Measurements from ENCODE around the gene MAML3. TPM values are rescaled to one million over a fixed set of nuclear protein-coding genes. Genes with fewer than 3 reads are reported as not detected.
"Not testable (repeated sequence)": the region's sequence is repeated elsewhere in the genome, so short reads cannot be mapped to it uniquely, and the experiment has no call there.

The MAML3 gene
- total RNA-seq, 2 experiments from 2014 or later, result 4.0 to 4.1 TPM

DNA sequence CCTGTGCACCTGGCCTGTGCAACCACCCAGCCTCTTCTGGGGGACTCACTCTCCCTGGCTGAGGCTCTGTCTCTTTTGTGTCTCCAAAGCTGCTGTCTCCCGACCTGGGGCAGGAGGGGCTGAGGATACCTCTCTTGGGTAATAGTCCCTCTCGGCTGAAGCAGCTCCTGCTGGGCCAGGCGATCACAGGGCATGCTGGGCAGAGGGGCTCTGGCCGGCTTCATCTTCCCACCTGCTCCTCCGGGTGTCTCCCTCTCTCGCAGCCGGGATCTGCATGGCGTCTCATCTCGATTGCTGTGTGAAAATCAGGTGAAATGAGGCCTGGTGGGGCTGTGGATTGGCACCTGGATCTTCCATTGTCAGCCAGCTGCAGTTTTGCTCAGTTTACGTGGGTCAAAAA is 435.2 kb downstream of the MAML3 start:
- no peaks in the 10 kb centered on the region for H3K36me3 Mint-ChIP-seq (ENCODE audit: low read depth)
- H3K27ac Mint-ChIP-seq, result no peak overlapping the region
- DNase-seq, result no peak
- ATAC-seq, result no peak
- no peaks in the 10 kb centered on the region for H3K9me3 Mint-ChIP-seq (ENCODE audit: insufficient read depth)
- H3K4me1 Mint-ChIP-seq (ENCODE audit: low read depth), result no peaks in the 10 kb centered on the region
- no peaks in the 10 kb centered on the region for H3K27me3 Mint-ChIP-seq (ENCODE audit: low read depth)
- H3K4me3 Mint-ChIP-seq, result no peak overlapping the region
- POLR2A ChIA-PET, result interaction anchor here (0.6 kb wide), 1 partner anchor 189 kb away, joined by 3 read pairs; no protein-coding TSS in a partner anchor
- CTCF ChIA-PET, result no interaction called here

DNA sequence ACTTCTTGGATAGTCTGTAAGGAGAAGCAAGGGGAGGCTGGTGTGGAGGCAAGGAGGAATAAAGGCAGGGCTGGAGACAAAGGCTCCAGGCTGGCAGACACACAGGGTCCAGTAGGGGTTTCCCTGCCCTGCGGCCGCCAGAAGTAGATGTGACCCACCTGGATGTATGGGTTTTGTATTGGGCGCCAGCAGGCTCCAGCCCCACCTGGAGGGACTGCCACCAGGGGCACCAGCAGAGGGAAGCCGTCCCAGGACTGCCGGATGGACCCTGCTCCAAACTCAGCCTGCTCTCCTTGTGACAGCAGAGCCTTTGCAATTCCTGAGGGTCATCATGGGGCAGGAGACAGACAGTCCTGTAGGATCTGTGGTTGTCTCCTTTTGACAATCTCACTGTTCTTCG is 435.6 kb downstream of the MAML3 start:
- ATAC-seq (no peak), DNase-seq (no peak)
- Mint-ChIP-seq H3K4me1 (ENCODE audit: low read depth) (no peaks in the 10 kb centered on the region), H3K9me3 (ENCODE audit: insufficient read depth) (no peaks in the 10 kb centered on the region), H3K4me3 (no peak overlapping the region), H3K27ac (no peak overlapping the region), H3K36me3 (ENCODE audit: low read depth) (no peaks in the 10 kb centered on the region), H3K27me3 (ENCODE audit: low read depth) (no peaks in the 10 kb centered on the region)
- POLR2A ChIA-PET, result no interaction called here
- CTCF ChIA-PET, result no interaction called here

DNA sequence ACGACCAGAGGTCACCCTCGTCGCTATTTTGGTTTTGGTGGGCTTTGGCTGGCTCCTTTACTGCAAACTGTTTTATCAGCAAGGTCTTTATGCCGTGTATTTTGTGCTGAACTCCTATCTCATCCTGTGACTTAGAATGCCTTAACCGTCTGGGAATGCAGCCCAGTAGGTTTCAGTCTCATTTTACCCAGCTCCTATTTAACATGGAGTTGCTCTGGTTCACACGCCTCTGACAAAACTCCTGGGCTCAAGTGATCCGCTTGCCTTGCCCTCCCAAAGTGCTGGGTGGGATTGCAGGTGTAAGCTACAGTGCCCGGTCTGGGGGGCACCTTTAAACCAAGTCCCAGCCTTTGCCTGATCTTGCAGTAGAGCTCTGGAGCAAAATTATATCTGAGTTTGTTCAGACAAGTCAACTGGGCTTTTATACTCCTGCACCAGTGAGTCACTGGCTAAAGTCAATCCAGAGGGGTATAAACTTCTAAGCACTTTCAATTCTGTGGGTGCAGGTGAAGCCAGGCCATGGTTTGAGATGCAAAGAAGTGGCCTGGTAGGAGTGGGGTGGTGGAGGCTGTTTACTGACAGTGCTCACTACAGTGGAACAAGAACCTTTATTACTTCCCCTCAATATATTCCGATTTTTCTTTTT is 438.1 kb downstream of the MAML3 start:
- Mint-ChIP-seq H3K27ac (no peak overlapping the region), H3K4me3 (no peak overlapping the region), H3K9me3 (ENCODE audit: insufficient read depth) (no peaks in the 10 kb centered on the region), H3K36me3 (ENCODE audit: low read depth) (no peaks in the 10 kb centered on the region), H3K27me3 (ENCODE audit: low read depth) (no peaks in the 10 kb centered on the region), H3K4me1 (ENCODE audit: low read depth) (no peaks in the 10 kb centered on the region)
- ChIA-PET CTCF (no interaction called here), POLR2A (no interaction called here)
- no peak for ATAC-seq
- no peak for DNase-seq

DNA sequence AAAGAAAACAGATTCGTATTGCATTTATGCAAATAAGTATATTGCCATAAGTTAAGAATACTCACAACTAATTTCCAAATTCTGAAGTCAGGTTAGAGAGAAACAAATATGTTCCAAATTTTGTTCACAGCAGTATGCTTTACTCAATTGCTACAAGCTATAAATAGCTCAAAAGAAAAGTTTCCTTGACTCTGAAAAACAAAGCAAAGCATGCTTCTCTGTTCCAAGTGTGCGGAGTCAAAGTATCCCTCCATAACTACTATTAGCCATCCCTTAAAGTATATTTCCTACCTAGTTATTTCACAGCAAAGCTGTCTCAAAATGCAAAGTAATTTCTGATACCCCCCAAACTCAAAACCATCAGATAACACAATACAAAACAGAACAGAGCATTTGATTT is 441.1 kb downstream of the MAML3 start:
- POLR2A ChIA-PET, result no interaction called here
- CTCF ChIA-PET, result interaction anchor here (1.3 to 1.7 kb wide), 2 partner anchors 10 to 14 kb away, joined by 4 to 5 read pairs; no protein-coding TSS in a partner anchor
- H3K27me3 Mint-ChIP-seq (ENCODE audit: low read depth), result no peaks in the 10 kb centered on the region
- no peaks in the 10 kb centered on the region for H3K9me3 Mint-ChIP-seq (ENCODE audit: insufficient read depth)
- no peak overlapping the region for H3K4me3 Mint-ChIP-seq
- ATAC-seq (no peak), DNase-seq (no peak)
- H3K36me3 Mint-ChIP-seq (ENCODE audit: low read depth), result no peaks in the 10 kb centered on the region
- no peaks in the 10 kb centered on the region for H3K4me1 Mint-ChIP-seq (ENCODE audit: low read depth)
- H3K27ac Mint-ChIP-seq, result no peak overlapping the region

DNA sequence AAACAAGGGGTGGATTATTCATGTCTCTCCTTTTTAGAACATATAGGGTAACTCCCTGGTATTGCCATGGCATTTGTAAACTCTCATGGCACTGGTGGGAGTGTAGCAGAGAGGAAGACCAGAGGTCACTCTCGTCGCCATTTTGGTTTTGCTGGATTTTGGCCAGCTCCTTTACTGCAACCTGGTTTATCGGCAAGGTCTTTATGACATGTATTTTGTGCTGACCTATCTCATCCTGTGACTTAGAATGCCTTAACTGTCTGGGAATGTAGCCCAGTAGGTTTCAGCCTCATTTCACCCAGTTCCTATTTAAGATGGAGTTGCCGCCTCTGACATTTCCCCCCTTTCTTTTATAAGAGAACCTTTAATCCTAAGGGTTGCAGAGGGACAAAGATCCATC is 442.5 kb downstream of the MAML3 start:
- Mint-ChIP-seq H3K9me3 (ENCODE audit: insufficient read depth) (no peaks in the 10 kb centered on the region), H3K27ac (no peak overlapping the region), H3K27me3 (ENCODE audit: low read depth) (no peaks in the 10 kb centered on the region), H3K4me1 (ENCODE audit: low read depth) (no peaks in the 10 kb centered on the region), H3K36me3 (ENCODE audit: low read depth) (no peaks in the 10 kb centered on the region), H3K4me3 (no peak overlapping the region)
- CTCF ChIA-PET, result no interaction called here
- no peak for ATAC-seq
- no peak for DNase-seq
- POLR2A ChIA-PET, result no interaction called here

DNA sequence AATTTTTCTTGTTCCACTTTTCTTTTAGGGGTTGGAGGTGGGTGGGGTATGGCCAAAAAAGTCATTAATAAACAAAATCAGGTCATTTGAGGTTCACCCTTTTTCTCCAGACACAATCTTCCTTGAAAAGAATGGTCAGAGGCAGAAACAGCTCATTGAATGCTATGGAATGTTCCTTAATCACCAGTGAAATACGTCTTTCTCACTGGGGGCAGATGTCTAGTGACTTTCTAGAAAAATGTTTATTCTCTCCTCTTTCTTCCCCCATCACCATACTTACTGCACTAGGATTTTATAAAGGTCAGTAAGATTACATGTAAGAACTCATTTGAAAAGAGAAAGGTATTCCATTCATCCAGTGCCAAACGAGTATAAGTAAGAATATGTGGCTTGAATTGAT is 443.9 kb downstream of the MAML3 start:
- no peaks in the 10 kb centered on the region for H3K9me3 Mint-ChIP-seq (ENCODE audit: insufficient read depth)
- ChIA-PET POLR2A (no interaction called here), CTCF (no interaction called here)
- no peaks in the 10 kb centered on the region for H3K4me1 Mint-ChIP-seq (ENCODE audit: low read depth)
- ATAC-seq (no peak), DNase-seq (no peak)
- H3K27ac Mint-ChIP-seq, result no peak overlapping the region
- no peaks in the 10 kb centered on the region for H3K36me3 Mint-ChIP-seq (ENCODE audit: low read depth)
- H3K4me3 Mint-ChIP-seq, result no peak overlapping the region
- H3K27me3 Mint-ChIP-seq (ENCODE audit: low read depth), result no peaks in the 10 kb centered on the region

DNA sequence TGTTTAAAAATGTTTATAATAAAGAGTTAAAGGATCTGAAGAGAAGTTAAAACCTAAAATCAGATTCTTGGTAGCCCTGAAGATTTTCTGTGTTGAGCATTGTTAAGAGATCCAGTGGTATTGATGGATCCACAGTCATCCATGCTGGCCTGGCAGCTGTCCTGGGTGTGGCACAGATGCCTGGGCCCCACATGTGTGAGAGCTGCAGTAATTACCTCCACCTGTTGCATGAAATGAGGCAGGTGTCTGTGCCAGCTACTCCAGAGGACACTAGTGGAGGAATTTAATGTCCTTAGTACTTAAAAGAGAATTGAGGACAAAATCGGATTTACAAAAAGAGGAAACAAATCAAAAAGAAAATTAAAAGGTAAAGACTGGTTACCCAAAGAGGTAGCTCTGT is 444.3 kb downstream of the MAML3 start:
- H3K36me3 Mint-ChIP-seq (ENCODE audit: low read depth), result no peaks in the 10 kb centered on the region
- DNase-seq (no peak), ATAC-seq (no peak)
- H3K4me1 Mint-ChIP-seq (ENCODE audit: low read depth), result no peaks in the 10 kb centered on the region
- ChIA-PET POLR2A (no interaction called here), CTCF (no interaction called here)
- H3K27ac Mint-ChIP-seq, result no peak overlapping the region
- no peak overlapping the region for H3K4me3 Mint-ChIP-seq
- H3K9me3 Mint-ChIP-seq (ENCODE audit: insufficient read depth), result no peaks in the 10 kb centered on the region
- no peaks in the 10 kb centered on the region for H3K27me3 Mint-ChIP-seq (ENCODE audit: low read depth)

DNA sequence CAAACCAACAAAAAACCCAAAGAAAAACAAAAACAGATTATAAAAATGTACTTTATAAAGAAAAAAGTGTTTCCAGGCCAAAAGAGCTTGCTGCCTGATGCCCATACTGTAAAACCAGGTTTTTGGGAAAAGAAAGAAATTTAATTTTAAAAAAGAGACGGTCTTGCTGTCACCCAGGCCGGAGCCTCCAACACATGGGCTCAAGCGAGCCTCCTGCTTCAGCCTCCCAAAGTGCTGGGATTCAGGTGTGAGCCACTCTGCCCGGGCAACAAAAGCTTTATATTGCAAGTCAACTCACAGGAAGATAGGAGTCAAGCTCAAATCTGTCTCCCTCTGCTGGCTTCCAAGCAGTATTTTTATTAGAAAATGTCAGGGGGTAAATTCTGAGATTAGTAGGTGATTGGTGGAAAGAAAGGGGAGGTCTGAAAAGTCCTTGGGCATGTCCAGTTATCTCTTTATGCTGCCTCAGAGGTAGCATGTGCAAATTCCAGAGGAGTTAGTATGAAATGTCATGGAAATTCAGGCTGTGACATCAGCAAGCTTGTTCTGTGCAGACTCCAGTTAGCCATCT is 449.0 kb downstream of the MAML3 start:
- Mint-ChIP-seq H3K27ac (no peak overlapping the region), H3K27me3 (ENCODE audit: low read depth) (no peaks in the 10 kb centered on the region), H3K36me3 (ENCODE audit: low read depth) (peaks cover 3% of the 10 kb centered on the region), H3K9me3 (ENCODE audit: insufficient read depth) (no peaks in the 10 kb centered on the region), H3K4me1 (ENCODE audit: low read depth) (no peaks in the 10 kb centered on the region), H3K4me3 (no peak overlapping the region)
- ChIA-PET POLR2A (interaction anchor here (0.6 kb wide), 1 partner anchor 1140 kb away, joined by 3 read pairs; no protein-coding TSS in a partner anchor), CTCF (interaction anchor here (1.1 to 1.9 kb wide), 8 partner anchors 9 to 102 kb away, joined by 3 to 8 read pairs (median 4); no protein-coding TSS in a partner anchor)
- DNase-seq (no peak), ATAC-seq (no peak)

DNA sequence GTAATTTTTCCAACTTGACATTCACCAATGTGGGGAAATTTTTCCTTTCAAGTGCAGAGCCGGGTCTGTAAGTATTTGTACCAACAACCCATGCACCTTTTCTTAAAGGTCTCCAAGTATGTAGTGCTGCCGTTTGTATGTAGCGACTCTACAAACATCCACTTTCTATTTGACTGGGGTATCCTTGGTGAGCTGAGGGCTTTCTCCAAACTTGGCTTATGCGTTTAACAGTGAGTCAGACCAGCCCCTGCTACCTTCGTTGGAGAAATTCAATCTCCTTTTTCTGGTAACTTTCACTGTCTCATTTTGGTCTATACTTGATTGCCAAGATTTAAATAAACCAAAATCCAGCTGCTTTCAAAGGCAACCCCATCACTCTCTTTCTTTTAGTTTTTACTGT is 453.4 kb downstream of the MAML3 start:
- Mint-ChIP-seq H3K9me3 (ENCODE audit: insufficient read depth) (no peaks in the 10 kb centered on the region), H3K36me3 (ENCODE audit: low read depth) (peaks cover 5% of the 10 kb centered on the region), H3K27me3 (ENCODE audit: low read depth) (no peaks in the 10 kb centered on the region), H3K27ac (no peak overlapping the region), H3K4me3 (no peak overlapping the region), H3K4me1 (ENCODE audit: low read depth) (no peaks in the 10 kb centered on the region)
- DNase-seq, result no peak
- ChIA-PET POLR2A (no interaction called here), CTCF (interaction anchor here (0.8 to 1.0 kb wide), 2 partner anchors 16 to 19 kb away, joined by 3 read pairs; no protein-coding TSS in a partner anchor)
- ATAC-seq, result no peak

DNA sequence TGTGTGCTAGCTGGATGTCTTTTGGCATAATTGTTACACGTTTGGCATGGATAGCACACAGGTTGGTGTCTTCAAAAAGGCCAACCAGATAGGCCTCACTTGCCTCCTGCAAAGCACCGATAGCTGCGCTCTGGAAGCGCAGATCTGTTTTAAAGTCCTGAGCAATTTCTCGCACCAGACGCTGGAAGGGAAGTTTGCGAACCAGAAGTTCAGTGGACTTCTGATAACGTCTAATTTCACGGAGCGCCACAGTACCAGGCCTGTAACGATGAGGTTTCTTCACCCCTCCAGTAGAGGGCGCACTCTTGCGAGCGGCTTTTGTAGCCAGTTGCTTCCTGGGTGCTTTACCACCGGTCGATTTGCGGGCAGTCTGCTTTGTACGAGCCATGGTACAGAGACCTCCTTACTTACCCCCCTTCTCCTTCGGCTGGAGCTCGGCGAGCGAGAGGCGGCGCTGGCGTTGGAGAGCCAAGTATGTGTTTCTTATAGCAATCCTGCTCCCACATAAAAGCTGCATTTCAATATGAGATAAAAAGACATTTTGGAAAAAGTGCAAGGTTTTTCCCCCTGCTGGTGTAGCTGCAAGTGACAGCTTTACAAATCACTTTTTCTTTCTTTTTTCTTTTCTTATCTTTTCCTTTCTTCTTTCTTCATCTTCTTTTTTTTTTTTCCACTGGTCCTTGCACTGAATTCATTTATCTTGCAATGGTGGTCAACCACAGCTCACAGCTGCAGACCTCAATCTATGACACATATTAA is 455.6 kb downstream of the MAML3 start:
- ChIA-PET CTCF (interaction anchor here (0.6 to 1.2 kb wide), 6 partner anchors 15 to 576 kb away, joined by 3 to 4 read pairs (median 3); no protein-coding TSS in a partner anchor), POLR2A (interaction anchor here (0.6 kb wide), 1 partner anchor 34 kb away, joined by 3 read pairs; no protein-coding TSS in a partner anchor)
- H3K27ac Mint-ChIP-seq, result not testable (repeated sequence)

DNA sequence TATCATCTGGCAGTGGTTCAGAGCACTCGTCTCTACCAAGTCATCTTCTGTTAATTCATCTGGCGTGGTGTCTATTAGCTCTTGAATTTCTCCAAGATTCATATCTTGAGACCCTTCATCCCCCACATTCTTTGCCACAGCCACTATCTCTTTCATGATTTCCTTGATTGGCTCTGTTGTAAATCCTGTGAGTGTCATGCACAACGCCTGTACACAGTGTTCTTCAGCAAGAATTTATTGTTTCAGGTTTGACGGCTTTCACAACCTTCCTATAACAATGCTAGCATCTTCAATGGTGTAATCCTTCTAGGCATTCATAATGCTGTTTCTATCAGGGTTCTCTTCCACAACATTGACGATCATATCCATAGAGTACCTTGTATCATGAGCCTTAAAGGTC is 457.5 kb downstream of the MAML3 start:
- Mint-ChIP-seq H3K9me3 (ENCODE audit: insufficient read depth) (no peaks in the 10 kb centered on the region), H3K27ac (no peak overlapping the region), H3K36me3 (ENCODE audit: low read depth) (peaks cover 2% of the 10 kb centered on the region), H3K27me3 (ENCODE audit: low read depth) (no peaks in the 10 kb centered on the region), H3K4me3 (no peak overlapping the region), H3K4me1 (ENCODE audit: low read depth) (no peaks in the 10 kb centered on the region)
- ChIA-PET CTCF (interaction anchor here (0.8 to 1.0 kb wide), 2 partner anchors 9 to 41 kb away, joined by 3 to 5 read pairs; no protein-coding TSS in a partner anchor), POLR2A (no interaction called here)
- ATAC-seq (no peak), DNase-seq (no peak)

More for the DNA sequence above, 455.6 kb downstream of the MAML3 start:
- H3K4me1 Mint-ChIP-seq (ENCODE audit: low read depth); H3K9me3 Mint-ChIP-seq (ENCODE audit: insufficient read depth); H3K4me3 Mint-ChIP-seq; H3K36me3 Mint-ChIP-seq (ENCODE audit: low read depth); ATAC-seq; DNase-seq; H3K27me3 Mint-ChIP-seq (ENCODE audit: low read depth): not testable (repeated sequence)

DNA sequence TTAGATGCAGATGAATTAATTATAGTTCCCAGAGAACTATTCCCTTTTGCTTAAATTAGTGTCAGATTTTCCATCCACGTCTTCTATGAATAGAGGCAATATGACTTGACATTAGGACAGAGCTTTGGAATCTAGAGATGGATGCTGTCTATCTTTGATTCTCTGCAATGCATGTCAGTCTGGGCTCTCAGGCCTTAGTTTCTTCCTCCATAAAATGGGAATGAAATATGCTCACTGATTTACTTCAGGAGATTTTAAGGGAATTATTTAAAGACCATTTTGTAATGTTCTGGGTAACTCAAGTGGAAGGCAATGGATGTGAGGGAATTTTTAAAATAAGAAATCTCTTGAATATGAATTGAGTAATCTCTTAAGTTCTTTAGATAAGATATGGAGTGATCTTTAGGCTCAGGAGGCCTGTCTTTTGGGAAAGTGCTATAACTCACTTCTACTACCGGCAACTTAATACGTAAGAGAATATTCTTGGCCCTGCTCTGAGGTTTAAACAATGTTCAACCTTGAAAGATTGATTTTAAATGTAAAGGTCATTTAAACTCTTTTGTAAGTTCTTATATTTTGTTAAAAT is 459.4 kb downstream of the MAML3 start:
- no peak for DNase-seq
- H3K27me3 Mint-ChIP-seq (ENCODE audit: low read depth), result no peaks in the 10 kb centered on the region
- H3K27ac Mint-ChIP-seq, result no peak overlapping the region
- ChIA-PET CTCF (interaction anchor here (1.6 kb wide), 1 partner anchor 10 kb away, joined by 6 read pairs; no protein-coding TSS in a partner anchor), POLR2A (no interaction called here)
- H3K9me3 Mint-ChIP-seq (ENCODE audit: insufficient read depth), result no peaks in the 10 kb centered on the region
- no peak overlapping the region for H3K4me3 Mint-ChIP-seq
- peaks cover 2% of the 10 kb centered on the region for H3K36me3 Mint-ChIP-seq (ENCODE audit: low read depth)
- no peak for ATAC-seq
- no peaks in the 10 kb centered on the region for H3K4me1 Mint-ChIP-seq (ENCODE audit: low read depth)

All from activated CD8-positive, alpha-beta T cell treated with anti-CD3 and anti-CD28 coated beads, Interleukin-2, amount 10 ng/mL, durations not matched to agents 7 days and 5 days (primary cell).